Renal cortex interstitium (tissue), 11 donors: ENCODE data around the gene C2orf74. TPM values are rescaled to one million over a fixed set of nuclear protein-coding genes. Genes with fewer than 3 reads are reported as not detected.
A peak's percentile ranks its signal among the peaks of the same experiment; 100 is the strongest.
"Not testable (repeated sequence)": the region's sequence is repeated elsewhere in the genome, so short reads cannot be mapped to it uniquely, and the experiment has no call there.

ENCODE experiments used
- DNase-seq, 11 donors: peaks; one replicate each; pipeline ENCODE4 v3.0.0-alpha.2; 2013; ENCODE audit warnings: low read depth in 9 of 11, low spot score in 4 of 11; ENCODE audit errors: extremely low read depth in 1 of 11
- polyA plus RNA-seq, 3 donors: library from polyadenylated mRNA; unstranded; fragments of 120-200 nt; gene quantifications; one replicate each; pipeline ENCODE4 v1.2.1, GENCODE V29; 2013; ENCODE audit not compliant: insufficient read length in 3 of 3

Gene C2orf74
- polyA plus RNA-seq, 3 donors, result 35.9 to 47.5 (median 41.7) TPM

- DNase-seq, result no peak
Measured at GRCh38 chr2:61158356-61158955, 3.5 kb upstream of the C2orf74 start.

- DNase-seq, result no peak
Measured at GRCh38 chr2:61162721-61163120, 733 bp downstream of the C2orf74 start.

GRCh38 chr2:61165082-61165481 is 3.1 kb downstream of the C2orf74 start:
- DNase-seq, result not testable (repeated sequence)

DNA sequence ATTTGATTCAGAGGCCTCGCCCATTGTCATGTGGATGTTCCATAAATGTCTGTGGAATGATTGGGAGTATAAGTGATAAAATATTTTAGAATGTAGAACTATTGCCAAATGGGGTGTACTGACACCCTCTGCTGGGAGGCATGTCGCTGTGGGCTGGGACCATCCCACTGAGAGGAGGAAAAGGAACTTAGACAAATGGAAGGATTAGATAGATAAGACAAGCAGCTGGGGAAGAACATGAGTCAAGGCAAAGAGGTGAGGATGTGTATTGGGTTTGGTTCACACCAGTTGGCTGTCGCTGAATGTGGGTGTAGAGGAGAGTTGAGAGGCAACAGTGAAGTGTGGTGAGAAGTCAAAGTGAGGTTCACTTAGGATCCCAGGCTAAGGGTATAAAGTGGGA is 4.0 kb downstream of the C2orf74 start:
- no peak for DNase-seq

GRCh38 chr2:61167579-61167978 is 5.6 kb downstream of the C2orf74 start:
- no peak for DNase-seq

DNA sequence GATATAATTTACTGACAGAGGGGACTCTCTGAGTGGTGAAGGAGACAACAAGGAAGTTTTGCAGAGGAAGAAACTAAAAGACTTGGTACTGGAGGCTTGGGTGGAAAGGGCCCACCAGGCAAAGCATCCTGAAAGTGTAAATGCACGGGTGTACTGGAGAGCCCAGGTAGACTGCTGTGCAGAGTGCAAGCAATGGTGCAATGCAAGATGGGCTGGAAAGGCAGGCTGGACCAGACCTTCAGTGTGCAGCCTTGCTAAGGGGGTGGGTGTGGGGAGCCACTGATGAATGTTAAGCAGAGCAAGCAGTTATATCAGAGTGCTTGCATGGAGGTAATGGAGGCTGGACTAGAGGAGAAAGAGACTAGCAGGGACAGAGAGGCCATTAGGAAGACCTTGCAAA is 10.7 kb downstream of the C2orf74 start:
- no peak for DNase-seq

DNA sequence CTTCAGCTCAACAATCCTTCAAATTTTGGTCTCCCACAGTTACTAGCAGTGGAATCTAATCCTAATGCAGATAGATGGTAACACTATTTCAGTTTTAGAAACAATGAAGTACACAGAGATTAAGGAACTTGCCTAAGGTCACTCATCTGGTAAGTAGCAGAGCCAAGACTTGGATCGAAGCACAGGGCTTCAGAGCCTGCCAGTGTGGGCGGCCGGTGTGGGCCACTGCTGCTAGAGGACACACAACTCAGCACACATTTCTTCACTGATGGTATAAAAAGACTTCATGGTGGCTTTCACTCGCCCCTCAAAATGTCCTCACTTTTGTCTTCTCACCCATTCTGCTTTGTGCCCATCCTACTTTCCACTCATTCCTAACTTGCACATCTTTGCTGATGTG is 11.1 kb downstream of the C2orf74 start:
- no peak for DNase-seq

DNA sequence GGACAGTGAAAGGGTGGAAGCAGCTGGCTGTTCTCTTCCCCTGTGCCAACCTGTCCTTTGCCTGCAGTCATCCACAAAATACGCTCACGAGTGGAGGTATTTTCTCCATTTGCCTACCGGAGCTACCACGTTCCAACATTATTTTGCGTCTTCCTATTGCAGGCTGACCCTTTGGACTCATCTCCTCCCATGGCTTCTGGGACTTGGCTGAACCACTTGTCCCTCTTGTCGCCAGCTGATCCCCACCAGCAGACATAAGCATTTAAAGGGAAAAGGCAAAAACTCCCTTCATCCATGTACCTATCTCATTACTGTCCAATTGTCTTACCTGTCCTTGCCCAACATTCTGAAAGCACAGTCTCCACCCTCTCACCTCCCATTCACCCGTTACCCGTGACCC is 13.0 kb downstream of the C2orf74 start:
- DNase-seq, result no peak

DNA sequence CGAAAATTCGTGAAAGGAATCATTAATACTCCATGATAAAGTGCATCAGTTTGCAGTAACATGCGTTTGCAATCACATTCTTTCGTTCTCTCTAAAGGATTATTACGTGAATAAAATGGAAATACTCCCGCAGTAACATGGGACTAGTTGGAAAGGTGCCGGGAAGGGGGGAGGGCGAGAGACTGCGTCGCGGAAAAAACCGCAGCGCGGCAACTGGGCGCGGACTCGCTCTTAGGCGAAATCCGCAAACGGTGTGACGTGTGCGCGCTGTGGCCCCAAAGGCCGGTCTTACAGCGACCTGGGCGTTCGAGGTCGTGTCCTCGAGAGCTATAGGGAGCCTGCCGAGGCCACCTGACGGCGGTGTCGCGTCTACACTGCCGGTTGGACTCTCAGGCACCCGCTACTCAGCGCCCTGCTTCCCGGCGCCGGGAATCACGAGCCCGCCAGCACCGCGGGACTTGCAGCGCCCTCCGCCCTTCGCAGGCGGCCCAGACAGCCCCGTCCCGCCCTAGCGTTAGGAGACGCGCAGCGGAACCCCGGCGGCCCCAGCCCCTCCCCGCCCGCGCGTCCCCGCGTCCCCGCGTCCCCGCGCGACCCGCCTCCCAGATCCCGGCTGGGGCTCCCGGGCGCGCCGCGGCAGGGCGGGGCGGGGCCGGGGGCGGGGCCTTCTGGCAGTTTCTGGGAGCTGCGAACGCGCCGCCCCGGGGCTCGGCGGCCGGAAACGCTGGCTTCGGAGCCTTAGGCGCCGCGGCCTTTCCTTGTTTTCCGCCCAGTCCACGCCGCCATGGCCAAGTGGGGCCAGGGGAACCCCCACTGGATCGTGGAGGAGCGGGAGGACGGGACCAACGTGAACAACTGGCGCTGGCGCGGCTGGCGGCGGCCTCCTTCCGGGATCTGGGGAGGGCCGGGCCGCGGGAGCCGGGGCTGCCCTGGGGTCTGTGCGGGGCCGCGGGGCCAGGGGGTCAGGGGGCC is 15.1 kb downstream of the C2orf74 start:
- DNase-seq, result peak; percentile 69 to 93 (median 85)

- peak in 8 of 11 donors; percentile 12 to 39 (median 26) for DNase-seq
Measured at GRCh38 chr2:61177727-61178549, 15.9 kb downstream of the C2orf74 start.

DNA sequence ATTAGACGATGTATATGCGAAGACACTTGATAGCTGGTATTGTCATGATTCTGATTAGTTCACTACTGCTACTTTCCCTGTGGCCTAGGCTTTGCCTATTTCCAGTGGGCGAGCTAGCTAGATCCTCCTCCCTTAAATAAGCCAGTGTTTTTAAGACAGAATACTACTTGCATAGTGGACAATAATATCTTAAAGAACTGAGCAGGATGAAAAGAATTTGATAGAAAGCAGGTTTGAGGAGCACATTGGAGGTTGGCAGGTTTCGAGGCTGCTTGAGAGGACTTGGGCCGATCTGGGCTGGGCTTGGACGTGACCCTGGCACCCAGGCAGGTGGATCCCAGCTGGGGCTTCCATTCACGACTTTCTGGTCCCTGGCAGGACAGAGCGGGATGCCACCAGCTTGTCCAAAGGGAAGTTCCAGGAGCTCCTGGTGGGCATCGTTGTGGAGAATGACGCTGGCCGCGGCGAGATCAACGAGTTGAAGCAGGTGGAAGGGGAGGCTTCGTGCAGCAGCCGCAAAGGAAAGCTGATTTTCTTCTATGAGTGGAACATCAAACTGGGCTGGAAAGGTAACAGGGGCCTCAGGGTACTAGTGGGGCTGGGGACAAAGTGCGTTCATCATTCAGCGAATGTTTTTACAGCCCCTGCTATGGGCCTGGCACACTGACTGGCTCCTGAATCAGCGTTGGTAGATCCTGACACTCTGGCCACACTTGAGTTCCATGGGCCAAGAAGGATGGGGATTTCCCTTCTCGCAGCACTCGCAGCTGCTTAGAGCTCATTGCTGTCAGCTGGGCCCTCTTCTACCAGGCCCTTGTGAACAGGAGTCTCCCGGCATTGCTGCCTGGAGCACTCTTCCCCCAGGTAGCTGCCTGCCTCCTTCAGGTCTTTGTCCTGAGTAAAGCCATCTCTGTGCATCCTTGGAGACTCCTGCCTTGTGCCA is 16.9 kb downstream of the C2orf74 start:
- DNase-seq, result no peak

DNA sequence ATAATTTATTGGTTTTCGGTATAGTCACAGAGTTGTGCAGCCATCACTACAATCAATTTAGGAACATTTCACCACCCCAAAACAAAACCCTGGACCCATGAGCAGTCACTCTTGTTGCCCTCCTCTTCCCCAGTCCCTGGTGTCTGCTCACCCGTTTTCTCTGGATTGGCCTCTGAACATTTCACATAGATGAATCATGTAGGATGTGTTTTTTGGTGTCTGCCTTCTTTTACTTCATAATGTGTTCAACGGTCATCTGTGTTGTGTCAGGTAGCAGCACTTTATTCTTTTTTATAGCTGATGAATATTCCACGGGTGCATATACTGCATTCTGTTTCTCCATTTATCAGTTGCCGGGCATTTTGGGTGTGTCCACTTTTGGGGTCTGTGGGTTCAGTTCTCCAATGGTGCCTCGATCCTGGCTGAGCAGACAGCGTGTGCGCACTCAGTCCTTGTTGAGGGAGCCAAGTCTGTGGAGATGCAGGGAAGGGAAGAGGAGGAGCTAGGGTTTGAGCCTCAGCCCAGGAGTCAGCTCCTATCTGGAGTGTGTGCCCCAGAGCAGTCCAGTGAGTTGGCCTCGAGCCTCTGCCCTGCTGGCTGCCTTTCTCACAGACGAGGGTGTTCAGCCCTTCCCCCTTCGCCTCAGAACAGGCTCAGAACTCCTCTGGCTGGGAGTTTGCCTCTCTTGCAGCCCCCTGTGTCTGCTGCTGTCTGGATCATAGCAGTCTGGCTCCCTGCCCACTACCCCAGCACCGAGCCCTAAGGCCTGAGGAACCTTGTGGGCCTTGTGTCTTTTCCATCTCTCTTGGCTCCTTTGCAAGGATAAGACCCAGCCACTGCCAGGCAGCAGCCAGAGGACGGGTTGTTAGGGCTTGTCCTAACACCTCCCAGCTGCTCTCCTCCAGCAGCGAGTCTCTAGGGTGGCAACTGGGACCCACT is 18.0 kb downstream of the C2orf74 start:
- DNase-seq, result no peak

- DNase-seq, result no peak
Measured at GRCh38 chr2:61180686-61181085, 18.7 kb downstream of the C2orf74 start.

DNA sequence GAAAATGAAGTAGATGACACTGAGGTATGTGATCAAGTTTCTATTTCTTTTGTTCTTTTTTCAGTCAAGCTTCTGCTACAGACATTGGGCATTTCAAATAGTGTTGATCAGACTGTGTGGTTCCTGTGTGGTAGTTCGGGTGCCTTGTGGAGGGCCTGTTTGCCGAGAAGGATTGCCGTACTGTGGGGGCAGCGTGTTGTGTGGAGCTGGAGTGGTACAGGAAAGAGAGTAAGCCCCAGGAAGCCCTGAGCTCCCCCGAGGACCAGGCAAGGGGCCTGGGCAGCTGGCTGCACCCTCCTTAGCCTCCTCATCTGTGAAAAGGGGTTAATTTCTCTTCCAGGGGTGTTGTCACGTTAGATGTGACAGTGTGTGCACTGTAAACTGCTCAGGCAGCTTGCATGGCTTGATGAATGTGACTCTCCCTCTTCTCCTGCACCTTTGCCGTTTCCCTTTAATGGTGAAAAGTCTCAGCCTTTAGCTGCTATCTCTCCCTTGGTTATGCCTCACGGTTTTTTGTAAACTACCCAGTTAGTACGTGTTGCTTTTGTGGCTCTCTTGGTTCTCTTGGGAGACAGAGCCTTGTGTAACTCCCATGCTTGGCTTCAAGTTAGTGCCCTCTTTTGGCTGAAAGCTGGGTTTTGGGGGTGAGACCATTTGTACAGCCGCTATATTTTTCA is 19.5 kb downstream of the C2orf74 start:
- DNase-seq, result no peak

GRCh38 chr2:61182059-61182383 is 20.0 kb downstream of the C2orf74 start:
- no peak for DNase-seq

DNA sequence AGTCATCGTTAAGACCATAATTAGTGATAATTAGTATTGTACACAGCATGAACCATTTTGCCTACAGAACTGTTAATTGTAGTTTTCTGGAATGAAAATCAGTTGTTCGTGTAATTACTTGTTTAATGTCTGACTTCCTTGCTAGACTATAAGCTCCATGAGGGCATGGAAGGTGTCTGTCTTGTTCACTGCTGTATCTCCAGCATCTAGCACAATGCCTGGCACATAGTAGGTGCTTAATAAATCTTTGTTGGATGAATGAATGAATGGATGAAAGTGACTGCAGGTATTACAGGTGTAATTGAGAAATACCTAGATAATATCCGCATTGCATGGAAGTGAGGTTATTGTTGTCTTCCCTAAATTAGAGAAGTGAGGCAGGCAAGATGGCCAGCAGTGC is 21.8 kb downstream of the C2orf74 start:
- no peak for DNase-seq

DNA sequence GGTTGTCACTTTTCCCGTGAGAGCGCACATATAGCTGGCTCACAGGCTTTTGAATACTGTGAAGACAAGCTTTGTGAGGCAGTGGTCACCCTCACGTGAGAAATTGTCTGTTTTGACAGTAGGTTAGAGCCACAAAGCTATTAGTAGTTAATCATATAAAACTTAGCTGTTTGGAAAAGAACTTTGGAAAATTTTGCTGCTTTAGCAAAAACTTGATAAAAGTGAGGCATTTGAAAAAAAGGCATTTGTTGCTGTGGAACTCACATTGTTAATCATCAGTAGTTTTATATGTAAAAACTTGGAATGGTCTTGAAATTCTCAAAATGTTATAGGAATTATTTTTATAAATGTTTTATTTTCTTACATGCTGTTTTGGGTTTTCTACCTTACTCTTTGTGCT is 22.3 kb downstream of the C2orf74 start:
- no peak for DNase-seq
